ENCODE measurements around the gene BBS9.

The BBS9 gene

DNA sequence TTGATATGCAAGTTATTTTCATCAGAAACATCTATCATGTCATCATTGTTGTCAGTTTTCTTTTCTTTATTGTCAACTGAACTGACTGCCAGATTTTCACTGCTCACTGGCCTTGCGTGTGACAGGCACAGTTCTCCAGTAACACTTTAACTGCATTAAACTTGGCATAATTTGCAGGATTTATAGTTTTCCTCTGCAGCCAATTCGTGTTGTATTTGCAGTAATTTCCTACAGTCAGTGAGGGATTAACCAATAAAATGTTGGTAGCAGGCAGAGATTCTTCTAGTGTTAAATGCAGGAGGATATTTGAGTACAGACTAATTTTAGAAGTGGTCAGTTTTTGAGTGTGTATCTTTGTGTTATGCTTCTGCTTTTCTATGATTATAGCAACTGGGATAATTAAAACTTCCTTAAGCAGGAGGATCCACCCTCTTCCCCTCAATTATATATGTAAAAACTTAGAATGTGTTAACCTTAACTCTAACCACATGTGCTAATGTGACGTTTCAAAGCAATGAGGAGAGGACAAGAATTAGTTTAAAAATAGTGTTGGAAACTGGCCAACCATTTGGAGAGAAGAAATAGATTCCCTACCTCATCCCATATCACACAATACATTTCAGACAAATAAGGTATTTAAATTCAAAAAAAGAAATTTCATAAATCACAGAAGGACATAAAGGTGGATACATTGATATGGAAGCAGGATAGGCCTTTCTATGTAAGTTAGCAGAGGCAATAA is 410.5 kb downstream of the BBS9 start:
- H3K36me3 Mint-ChIP-seq (ENCODE audit: low read depth): peaks cover 80% of the 10 kb centered on the region
- H3K4me3 Mint-ChIP-seq: no peak overlapping the region
- H3K4me1 Mint-ChIP-seq (ENCODE audit: low read depth): no peaks in the 10 kb centered on the region
- H3K27ac Mint-ChIP-seq: no peak overlapping the region
- no peaks in the 10 kb centered on the region for H3K27me3 Mint-ChIP-seq
- peaks cover 28% of the 10 kb centered on the region for H3K9me3 Mint-ChIP-seq

DNA sequence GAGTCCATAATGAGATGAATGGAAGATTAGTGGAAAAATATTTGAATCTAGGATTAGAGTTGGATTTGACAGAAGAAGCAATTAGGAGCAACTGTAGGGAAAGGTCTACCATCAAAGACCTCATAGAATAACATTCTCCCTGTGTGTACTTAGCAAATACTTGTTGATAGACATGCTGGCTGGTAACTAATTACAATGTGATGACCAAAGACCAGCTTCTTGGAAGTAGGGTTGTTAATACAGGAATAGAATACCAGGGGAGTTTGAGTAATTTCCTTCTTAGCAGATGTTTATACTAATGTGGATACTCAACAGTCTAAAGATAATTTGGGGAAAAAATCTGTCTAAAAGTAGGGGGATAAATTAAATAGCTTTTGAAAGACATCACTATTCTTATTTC is 418.5 kb downstream of the BBS9 start:
- Mint-ChIP-seq H3K27ac (no peak overlapping the region), H3K9me3 (peaks cover 6% of the 10 kb centered on the region), H3K4me3 (no peak overlapping the region), H3K27me3 (no peaks in the 10 kb centered on the region), H3K36me3 (ENCODE audit: low read depth) (peaks cover 24% of the 10 kb centered on the region), H3K4me1 (ENCODE audit: low read depth) (no peaks in the 10 kb centered on the region)

DNA sequence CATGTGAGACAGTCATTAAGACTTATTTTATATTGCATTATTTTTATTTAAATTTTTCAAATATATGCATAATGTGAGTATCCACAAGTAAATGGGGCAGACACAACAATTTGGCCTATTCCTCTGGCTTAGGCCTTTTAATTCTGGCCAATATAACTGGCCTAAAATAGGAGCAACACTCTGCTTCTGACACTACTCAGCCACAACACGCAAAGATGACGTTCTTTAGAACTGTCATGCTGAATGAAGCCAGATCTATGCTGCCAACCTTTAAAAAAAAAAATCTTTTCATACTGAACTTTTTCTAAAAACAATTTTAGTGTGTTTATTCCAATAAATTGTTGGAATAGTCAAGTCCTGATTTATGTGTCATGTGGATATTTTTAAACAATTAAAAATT is 421.0 kb downstream of the BBS9 start:
- Mint-ChIP-seq H3K9me3 (no peaks in the 10 kb centered on the region), H3K27me3 (no peaks in the 10 kb centered on the region), H3K4me3 (no peak overlapping the region), H3K36me3 (ENCODE audit: low read depth) (peaks cover 8% of the 10 kb centered on the region), H3K4me1 (ENCODE audit: low read depth) (no peaks in the 10 kb centered on the region), H3K27ac (no peak overlapping the region)

DNA sequence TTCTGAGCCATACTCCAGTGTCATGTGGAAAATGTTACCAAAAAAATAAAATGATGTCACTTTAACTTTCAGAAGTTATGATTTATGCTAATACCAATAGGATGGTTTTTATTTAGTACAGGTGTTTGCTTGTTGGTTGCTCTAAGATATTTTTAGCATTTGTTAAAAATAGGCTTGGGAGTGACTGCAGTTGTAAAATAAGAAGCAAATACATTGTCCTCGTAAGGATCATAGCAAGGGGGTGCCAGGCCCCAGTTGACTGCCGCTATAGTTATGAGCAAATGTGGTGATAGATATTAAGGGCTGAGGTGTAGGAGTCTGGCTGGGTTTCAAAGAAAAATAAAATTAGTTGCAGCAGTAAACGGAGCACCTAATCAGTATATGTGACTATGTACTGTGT is 421.6 kb downstream of the BBS9 start:
- H3K27ac Mint-ChIP-seq: no peak overlapping the region
- no peaks in the 10 kb centered on the region for H3K4me1 Mint-ChIP-seq (ENCODE audit: low read depth)

DNA sequence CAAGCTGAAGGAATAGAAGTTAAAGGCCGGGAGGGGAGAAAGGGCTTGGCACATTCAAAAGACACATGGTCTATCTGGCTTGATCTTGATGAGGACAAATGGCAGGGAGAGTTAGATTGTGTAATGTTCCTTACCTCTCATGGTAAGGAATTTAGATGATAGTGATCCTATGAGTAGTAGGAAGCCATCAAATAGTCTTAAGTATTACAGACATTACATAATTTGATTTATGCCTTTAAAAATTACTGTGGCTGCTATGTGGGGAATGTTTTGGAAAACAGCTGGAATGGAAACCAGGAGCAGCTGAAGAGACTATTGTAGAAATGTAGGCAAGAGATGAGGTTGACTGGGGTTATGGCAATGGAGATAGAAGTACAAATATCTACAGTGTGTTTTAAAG is 424.7 kb downstream of the BBS9 start:
- Mint-ChIP-seq H3K9me3 (peaks cover 4% of the 10 kb centered on the region), H3K4me3 (no peak overlapping the region), H3K4me1 (ENCODE audit: low read depth) (no peaks in the 10 kb centered on the region), H3K36me3 (ENCODE audit: low read depth) (no peaks in the 10 kb centered on the region), H3K27ac (no peak overlapping the region), H3K27me3 (no peaks in the 10 kb centered on the region)

More for the DNA sequence above, 421.6 kb downstream of the BBS9 start:
- H3K36me3 Mint-ChIP-seq (ENCODE audit: low read depth): peaks cover 8% of the 10 kb centered on the region
- H3K4me3 Mint-ChIP-seq: no peak overlapping the region
- no peaks in the 10 kb centered on the region for H3K27me3 Mint-ChIP-seq
- H3K9me3 Mint-ChIP-seq: no peaks in the 10 kb centered on the region

DNA sequence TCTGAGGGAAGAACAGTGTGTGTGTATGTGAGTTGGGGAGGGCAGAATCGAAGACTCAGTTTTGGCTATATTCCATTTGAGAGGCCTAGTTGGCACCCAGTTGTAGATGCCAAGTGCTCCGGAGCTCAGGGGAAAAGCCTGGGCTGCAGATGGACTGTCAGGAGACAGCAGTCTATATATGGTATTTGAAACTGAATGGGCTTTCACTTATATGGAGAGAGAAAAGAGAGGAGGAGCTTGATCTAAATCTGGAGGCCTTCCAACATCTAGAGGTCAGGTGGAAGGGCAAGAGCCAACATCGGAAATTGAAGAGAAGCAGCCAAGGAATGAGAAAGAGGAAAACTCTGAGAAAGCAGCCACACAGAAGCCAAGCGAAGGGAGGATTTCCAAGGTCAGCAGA is 425.2 kb downstream of the BBS9 start:
- Mint-ChIP-seq H3K4me1 (ENCODE audit: low read depth) (no peaks in the 10 kb centered on the region), H3K36me3 (ENCODE audit: low read depth) (no peaks in the 10 kb centered on the region), H3K4me3 (no peak overlapping the region), H3K27me3 (no peaks in the 10 kb centered on the region), H3K27ac (no peak overlapping the region), H3K9me3 (peaks cover 4% of the 10 kb centered on the region)

DNA sequence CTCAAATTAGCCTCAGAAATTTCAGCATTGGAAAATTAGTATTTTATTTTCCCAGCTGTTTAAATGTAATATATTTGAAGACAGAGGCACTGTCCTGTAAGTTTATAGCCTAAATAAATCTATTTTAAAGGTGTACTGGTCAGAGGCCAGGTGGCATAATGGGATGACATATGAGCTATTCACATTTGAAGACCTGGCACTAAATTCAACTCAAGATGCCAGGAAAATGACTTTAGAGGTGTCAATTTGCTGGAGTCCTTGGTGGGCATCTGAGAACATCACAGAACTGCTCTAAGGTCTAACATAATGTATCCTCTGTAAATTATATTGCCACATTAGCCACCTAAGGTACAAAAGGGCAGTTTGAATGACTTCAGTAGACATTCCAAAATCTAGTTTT is 427.1 kb downstream of the BBS9 start:
- H3K4me1 Mint-ChIP-seq (ENCODE audit: low read depth): no peaks in the 10 kb centered on the region
- H3K36me3 Mint-ChIP-seq (ENCODE audit: low read depth): no peaks in the 10 kb centered on the region
- no peaks in the 10 kb centered on the region for H3K27me3 Mint-ChIP-seq
- no peak overlapping the region for H3K4me3 Mint-ChIP-seq
- no peak overlapping the region for H3K27ac Mint-ChIP-seq
- H3K9me3 Mint-ChIP-seq: peaks cover 4% of the 10 kb centered on the region

DNA sequence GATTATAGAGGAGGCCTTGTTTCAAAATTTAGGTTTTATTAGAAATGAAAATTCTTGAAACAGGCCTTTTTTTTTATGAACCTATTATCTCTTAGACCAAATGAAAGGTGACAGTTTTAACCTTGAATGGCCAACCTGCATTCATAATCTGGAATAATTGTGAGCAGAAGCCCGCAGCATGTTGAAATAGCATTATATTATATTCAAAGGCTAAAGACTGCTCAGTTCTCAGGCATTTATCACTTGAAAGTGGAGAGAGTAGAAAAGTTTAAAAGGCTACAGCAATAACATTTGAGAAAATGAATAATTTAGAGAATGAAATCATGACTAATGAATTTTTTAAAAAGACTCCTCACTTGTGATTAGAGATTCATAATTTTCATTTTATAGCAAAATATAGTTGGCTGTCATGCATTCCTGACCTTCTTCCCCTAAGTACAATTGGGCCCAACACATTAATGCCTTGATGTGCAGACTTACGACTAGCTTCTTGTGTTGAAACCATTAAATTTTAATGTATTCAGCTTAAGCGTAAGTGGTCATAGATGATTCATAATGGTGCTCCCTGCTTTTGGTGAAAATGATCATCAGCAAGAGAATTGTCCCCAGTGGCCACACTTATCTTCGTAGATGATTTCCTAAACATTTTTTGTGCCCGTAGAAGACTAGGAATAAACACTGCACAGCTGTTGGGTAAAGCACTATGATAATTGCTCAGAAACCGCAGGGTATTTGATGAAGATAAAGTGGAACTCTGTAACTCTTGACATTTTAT is 429.4 kb downstream of the BBS9 start:
- H3K27me3 Mint-ChIP-seq: no peaks in the 10 kb centered on the region
- no peak overlapping the region for H3K4me3 Mint-ChIP-seq
- H3K4me1 Mint-ChIP-seq (ENCODE audit: low read depth): no peaks in the 10 kb centered on the region
- H3K9me3 Mint-ChIP-seq: peaks cover 4% of the 10 kb centered on the region
- no peak overlapping the region for H3K27ac Mint-ChIP-seq
- H3K36me3 Mint-ChIP-seq (ENCODE audit: low read depth): no peaks in the 10 kb centered on the region

DNA sequence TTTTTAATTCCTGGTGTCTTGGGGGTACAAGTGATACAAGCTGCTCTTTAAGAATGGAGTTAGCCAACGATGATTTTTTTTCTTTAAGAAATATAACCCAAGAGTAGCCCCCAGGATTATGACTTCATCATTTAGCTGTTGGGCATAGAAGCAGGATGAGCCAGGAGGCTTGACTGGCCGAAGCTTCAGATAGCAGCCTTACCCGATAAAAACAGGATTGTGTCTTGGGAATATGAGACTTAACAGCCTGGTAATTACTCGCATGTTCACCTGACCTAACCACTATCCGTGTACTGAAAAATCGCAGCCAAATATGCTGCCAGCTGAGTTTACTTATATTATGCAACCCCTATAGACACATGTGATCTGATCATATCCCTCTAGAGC is 430.0 kb downstream of the BBS9 start:
- no peaks in the 10 kb centered on the region for H3K27me3 Mint-ChIP-seq
- no peak overlapping the region for H3K4me3 Mint-ChIP-seq
- H3K27ac Mint-ChIP-seq: no peak overlapping the region
- no peaks in the 10 kb centered on the region for H3K4me1 Mint-ChIP-seq (ENCODE audit: low read depth)
- H3K36me3 Mint-ChIP-seq (ENCODE audit: low read depth): no peaks in the 10 kb centered on the region
- peaks cover 4% of the 10 kb centered on the region for H3K9me3 Mint-ChIP-seq

DNA sequence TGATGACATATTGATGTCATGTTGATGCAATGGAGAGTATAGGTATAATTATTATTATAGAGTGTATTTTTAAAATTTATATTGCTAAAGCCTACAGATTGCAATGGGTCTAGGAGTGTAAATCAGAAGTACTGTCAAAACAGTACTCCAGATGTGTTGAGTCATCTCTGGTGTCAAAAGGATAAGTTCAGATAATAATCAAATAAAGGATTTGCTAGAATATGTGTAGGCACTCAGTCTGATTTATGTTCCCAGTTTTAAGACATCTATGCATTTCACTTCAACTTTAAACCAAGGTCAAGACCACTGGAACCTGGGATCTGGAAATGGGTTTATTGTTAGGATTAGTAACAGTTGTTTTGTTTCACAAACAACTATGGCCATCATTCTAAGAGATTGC is 433.6 kb downstream of the BBS9 start:
- Mint-ChIP-seq H3K36me3 (ENCODE audit: low read depth) (no peaks in the 10 kb centered on the region), H3K9me3 (peaks cover 3% of the 10 kb centered on the region), H3K4me3 (no peak overlapping the region), H3K27me3 (no peaks in the 10 kb centered on the region), H3K4me1 (ENCODE audit: low read depth) (no peaks in the 10 kb centered on the region), H3K27ac (no peak overlapping the region)

DNA sequence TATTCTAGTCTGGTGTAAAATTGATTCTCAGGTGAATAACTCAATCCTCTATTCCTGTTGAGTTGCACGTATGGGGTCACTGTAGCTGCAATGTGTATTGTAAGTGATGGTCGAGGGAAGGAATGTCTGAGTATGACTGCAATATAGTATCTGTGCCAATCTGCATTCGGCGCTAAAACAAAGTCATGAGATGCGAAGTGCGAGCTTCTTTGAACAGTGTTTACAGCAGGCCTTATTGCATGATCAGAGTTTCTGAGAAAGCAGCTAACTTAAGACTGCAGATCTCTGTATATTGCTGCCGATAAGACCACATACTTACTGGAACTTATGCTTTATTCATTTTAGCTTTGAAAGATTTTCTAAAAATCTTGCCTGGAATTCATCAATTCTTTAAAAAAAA is 434.3 kb downstream of the BBS9 start:
- Mint-ChIP-seq H3K4me3 (no peak overlapping the region), H3K9me3 (no peaks in the 10 kb centered on the region), H3K4me1 (ENCODE audit: low read depth) (no peaks in the 10 kb centered on the region), H3K27me3 (no peaks in the 10 kb centered on the region), H3K36me3 (ENCODE audit: low read depth) (no peaks in the 10 kb centered on the region), H3K27ac (no peak overlapping the region)

DNA sequence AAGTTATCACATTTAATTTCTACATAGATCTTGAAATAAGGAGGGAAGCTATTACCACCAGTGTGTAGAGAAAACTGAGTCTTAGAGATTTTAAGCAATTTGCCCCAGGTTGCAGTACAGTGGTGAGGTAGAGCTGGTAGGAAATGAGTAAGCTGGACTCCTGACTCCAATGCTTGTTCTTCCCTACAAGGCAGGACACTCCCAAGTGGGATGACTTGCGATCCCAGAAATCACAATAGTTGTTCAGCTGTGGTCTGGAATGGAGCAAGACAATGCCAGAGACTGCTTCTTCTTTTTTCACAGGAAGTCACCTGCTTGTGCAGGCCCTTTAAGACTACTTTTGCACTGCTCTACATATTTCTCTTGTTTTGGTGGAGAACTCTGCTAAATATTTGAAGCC is 448.8 kb downstream of the BBS9 start:
- H3K27me3 Mint-ChIP-seq: no peaks in the 10 kb centered on the region
- no peak overlapping the region for H3K4me3 Mint-ChIP-seq
- H3K9me3 Mint-ChIP-seq: peaks cover 2% of the 10 kb centered on the region
- H3K27ac Mint-ChIP-seq: no peak overlapping the region
- no peaks in the 10 kb centered on the region for H3K4me1 Mint-ChIP-seq (ENCODE audit: low read depth)
- H3K36me3 Mint-ChIP-seq (ENCODE audit: low read depth): peaks cover 15% of the 10 kb centered on the region

DNA sequence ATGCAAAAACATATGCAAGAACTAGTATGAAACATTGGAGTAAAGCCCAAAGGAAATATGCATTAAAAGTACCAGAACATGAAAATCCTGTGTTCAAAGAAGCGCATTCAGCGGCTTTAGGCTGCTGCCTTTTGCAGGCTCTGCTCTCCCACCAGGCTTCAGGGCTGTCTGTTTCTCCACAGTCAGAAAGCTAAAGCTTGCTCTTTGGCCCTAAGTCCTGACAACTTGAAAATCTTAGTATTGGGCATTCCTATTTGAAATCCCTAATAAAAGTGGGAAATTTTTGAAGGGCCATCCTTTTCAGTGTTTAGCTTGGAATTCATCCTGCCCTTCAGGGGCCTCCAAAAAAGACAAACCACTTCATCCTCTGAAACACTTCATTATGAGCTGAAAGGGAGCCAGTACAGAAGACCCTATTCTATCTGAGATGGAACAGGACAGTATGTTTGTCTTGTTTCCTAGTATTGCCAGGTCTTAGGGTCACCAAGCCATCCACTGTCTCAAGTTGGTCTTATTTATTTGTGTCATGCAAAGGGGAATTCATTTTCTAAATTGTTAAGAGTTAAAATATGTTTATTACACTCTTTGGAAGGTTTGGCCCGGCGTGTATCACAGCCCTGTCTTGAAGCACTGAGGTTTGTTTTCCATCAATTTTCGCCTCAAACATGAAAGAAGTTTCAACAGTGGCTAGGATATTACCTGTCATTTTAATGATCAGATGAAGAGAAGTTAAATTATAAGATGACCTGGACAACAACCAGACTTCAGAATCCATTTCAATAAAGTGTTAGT is 449.7 kb downstream of the BBS9 start:
- H3K36me3 Mint-ChIP-seq (ENCODE audit: low read depth): peaks cover 15% of the 10 kb centered on the region
- H3K4me1 Mint-ChIP-seq (ENCODE audit: low read depth): no peaks in the 10 kb centered on the region
- no peaks in the 10 kb centered on the region for H3K9me3 Mint-ChIP-seq
- H3K27ac Mint-ChIP-seq: no peak overlapping the region
- no peak overlapping the region for H3K4me3 Mint-ChIP-seq
- H3K27me3 Mint-ChIP-seq: no peaks in the 10 kb centered on the region

DNA sequence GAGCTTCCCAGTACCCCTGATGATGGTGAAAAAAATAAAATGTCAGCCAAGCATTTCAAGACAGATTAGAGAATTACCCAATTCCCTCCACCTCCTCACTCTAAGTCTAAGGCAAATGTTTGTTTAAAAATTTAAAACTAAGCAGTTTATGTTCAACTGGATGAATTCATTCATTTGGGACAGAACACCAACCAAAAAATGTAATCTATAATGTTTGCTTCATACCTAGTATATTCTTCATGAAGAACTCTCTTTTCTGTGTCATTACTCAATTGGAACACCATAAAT is 450.3 kb downstream of the BBS9 start:
- Mint-ChIP-seq H3K4me3 (no peak overlapping the region), H3K36me3 (ENCODE audit: low read depth) (peaks cover 15% of the 10 kb centered on the region), H3K27me3 (no peaks in the 10 kb centered on the region), H3K9me3 (no peaks in the 10 kb centered on the region), H3K4me1 (ENCODE audit: low read depth) (no peaks in the 10 kb centered on the region), H3K27ac (no peak overlapping the region)

DNA sequence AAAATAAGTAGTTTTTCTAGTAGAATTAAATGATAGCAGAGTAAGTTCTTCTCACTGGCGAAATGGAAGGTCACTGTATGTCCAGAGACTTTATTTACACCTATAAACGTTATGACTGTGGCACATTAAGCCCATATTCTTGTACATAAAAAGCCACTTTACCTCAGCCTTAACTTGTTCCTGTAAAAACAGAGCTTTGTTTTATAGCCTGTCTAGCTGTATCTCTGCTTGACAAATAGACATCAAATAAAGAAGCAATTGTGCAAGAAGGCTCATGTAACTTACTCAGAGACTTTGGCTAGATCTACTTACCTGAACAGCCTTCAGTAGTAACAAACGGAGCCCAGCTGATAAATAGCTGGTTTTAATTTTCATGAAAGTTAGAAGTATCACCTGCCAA is 451.9 kb downstream of the BBS9 start:
- H3K36me3 Mint-ChIP-seq (ENCODE audit: low read depth): no peaks in the 10 kb centered on the region
- no peak overlapping the region for H3K27ac Mint-ChIP-seq
- no peaks in the 10 kb centered on the region for H3K9me3 Mint-ChIP-seq
- no peaks in the 10 kb centered on the region for H3K4me1 Mint-ChIP-seq (ENCODE audit: low read depth)
- H3K4me3 Mint-ChIP-seq: no peak overlapping the region
- H3K27me3 Mint-ChIP-seq: no peaks in the 10 kb centered on the region
